CD4-positive, alpha-beta T cell treated with Interleukin-1 beta for 1 hour (primary cell): Measurements from ENCODE around the gene EFCAB13.
A peak's percentile ranks its signal among the peaks of the same experiment; 100 is the strongest.

ENCODE experiments used
- DNase-seq, 2 donors: peaks; one replicate each; pipeline ENCODE4 v3.0.0-alpha.2; 2020 to 2022

Gene EFCAB13, protein sequence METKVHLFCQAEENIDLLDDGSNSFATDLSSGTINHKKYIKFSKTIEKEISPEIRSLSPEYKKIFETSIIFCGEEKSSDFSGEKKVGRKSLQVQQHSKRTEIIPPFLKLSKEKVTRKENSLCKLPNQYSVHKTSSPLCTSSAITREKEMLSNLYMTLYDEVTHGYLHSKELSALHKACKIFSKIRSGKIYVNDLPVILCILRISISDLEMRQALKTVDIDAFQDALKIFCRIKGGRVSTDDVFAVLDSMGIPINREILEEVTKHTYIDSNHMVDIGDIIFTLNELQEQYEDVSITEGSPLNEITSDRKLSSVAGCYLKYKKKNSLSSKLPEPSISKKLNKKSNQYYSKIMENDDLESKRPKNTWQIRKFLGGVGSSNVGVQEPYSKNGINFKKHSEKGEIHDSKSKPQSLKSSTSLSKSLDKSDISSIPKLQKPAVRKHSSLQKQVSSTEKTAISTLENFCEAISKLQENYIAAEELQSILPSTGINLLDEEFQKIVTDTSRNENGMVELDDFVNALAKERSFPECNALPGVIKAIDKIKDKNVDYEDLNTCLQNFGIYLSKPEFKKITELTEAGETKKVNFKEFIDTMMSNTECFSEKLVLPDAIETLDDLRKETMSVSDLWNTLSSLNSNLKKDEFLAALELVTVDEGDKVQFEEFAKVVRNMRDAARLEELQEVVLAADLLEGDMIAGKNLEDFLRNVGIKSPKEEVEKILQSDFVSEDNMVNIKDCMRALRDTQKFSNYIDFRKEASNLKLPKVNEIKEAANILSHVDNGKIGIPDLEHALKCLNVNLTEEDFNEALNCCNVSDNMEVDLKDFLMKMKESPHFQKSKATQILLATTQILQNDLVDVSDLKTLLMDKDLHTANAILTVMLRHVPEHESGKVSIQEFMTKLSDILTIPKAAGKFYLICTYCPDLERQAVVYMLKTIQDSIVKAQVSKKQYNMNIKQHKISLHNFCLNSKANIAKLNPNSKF

DNA sequence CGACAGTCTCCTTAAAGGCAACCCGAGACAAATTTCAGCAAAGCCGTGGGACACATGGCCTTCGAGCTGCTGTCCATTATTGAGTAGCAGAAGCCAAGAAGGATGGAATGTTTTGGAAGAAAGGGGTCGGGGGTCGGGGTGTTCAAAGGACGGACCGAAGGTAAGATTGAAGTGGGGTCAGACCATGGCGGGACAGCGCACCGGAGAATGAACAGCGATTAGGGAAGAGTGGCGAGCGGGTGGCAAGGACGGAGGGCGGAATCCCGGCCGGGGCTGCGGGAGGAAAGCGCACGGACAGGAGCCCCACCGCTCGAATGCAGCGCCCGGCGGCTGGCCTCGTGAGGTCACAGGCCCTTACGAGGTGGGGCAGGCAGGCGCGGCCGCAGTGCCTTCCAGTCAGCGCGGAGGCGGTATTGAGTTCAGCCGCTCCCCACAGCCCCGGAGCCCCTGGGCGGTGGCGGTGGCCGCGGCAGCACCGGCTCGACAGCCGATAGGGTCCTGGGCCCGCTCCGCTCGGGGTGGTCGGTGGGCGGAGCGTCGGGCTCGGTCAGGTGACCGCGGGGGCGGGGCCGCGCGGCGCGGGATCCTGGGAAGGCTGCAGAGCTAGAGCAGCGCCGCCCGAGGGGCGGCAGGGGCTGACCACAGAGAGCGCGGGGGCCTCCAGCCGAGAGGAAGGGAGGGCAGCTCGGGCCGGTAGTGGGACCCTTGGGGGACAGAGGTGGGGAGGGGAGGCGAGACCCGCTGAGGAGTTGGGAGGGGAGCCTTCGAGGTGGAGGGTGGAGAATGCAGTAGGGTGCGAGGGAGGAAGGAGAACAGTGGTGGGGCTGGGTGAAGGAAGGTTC, at the start of gene EFCAB13:
EFCAB13 (plus strand) TSS at position 574 of the 842 bp plus-strand sequence. CDS start 4,399 bp downstream, outside the sequence.
- DNase-seq: peak; percentile 82 to 89

DNA sequence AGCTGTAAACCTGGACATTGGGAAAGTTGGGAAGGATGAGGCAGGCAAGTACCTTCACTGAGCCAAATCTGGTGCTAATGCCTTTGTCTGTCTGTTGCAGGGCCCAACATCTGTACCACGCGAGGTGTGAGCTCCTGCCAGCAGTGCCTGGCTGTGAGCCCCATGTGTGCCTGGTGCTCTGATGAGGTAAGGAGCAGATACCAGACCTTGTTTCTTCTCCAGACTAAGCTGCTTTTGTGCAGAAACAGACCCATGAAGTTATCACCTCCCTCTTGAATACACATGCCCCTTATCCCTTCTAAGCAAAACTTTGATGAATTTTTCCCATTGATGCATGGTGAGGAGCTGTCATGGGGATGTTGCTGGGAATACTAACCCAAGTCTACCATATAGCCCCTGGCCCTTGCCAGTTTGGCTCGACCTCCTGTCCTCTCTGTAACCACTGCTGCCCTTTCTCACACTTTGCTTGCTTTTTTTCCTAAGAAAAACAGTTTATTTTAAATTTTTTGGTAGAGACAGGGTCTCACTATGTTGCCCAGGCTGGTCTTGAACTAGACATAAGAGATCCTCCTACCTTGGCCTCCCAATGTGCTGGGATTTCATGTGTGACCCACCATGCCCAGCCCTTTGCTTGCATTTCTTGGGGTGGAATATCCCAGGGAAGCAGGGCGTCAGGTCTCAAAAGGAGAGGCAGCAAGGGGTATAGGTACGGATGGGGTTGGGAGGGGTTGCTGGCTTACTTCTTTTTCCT, 49.3 kb upstream of the EFCAB13 start:
- no peak for DNase-seq

DNA sequence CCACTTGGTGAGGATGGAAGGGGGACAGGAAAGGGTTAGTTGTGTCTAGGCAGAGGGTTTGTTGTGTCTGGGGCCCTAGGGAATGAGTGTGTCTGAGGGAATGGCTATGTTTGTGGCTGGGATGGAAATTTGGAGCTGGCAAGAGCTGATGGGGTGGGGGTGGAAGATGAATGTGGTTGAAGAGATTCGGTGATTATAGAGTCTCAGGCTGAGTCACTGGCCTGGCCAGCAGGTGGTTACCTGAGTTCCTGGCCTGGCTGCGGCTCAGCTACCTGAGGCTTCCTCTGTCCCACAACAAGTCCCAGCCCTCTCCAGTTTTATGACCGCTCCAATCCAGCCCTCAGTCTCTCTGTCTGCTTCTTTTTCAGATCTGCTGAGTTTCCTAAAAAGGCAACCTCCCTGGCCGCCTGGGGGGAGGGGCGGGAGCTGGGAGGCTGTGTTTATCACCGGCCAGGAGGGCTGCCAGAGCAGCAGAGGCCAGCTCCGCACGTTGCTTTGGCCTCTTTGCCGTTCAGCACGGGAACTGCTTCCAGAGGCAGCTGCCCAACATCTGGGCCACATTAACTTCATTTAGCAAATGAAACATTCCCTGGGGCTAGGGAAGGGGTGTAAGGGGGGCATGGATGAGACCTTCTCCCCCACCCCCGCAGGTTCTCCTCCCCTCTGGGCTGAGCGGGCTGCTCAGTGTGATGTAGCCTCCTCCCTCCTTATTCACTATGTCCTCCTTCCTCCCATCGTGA, 48.3 kb upstream of the EFCAB13 start:
- no peak for DNase-seq

DNA sequence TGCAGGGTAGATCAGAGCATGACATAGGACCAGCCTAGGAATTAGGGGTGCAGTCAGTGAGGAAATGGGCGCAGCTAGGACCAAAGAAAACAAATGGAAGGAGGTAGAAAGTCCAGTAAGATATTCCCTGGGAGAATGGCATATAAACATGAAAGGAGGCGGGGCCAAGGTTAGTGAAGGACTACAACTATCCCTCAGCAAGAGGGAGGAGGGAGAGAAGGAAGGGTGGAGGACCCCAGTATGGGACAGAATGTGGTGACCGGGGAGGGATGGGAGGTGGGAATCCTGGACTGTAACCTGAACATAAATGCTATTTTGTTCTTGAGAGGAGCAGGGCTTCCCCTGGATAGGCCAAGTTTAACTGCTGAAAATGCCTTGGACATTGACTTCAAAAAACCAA, 47.3 kb upstream of the EFCAB13 start:
- no peak for DNase-seq

DNA sequence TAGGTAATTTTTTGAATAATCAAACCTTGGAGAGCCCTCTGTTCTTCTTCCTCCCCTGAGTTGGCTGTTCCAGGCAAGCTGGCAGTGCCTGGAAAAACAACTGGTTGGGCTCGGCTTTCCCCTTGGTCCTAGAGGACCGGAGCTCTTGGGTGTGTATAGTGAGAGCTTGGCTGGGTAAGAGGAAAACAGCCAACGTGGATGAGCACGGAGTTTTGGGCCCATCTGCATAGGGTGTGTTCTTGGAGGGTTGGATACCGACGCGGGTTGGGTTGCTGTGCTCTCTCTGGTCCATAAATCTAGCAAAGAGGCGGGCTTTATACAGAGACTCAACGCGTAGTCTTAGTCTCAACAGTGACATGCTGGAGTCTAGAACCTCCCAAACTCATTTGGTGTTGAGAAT, 46.9 kb upstream of the EFCAB13 start:
- DNase-seq: no peak

DNA sequence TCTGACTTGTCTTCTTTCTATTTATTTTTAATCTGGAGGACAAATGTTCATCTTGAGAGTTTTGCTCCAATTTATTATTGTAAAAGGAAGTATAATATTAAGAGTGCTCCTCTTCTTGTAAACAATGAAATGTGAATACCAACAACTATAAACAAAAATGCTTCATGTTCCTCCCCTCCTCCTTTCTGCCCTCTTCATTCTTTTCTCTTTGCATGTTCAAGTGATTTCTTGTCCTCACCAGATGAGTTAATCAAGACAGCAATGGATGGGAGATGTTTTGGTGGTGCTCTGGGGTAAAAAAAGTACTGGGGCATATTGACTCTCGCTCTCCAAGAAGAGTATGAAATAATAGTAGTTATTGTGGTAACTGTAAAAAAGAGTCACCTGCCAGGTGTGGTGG, 45.8 kb upstream of the EFCAB13 start:
- no peak for DNase-seq

DNA sequence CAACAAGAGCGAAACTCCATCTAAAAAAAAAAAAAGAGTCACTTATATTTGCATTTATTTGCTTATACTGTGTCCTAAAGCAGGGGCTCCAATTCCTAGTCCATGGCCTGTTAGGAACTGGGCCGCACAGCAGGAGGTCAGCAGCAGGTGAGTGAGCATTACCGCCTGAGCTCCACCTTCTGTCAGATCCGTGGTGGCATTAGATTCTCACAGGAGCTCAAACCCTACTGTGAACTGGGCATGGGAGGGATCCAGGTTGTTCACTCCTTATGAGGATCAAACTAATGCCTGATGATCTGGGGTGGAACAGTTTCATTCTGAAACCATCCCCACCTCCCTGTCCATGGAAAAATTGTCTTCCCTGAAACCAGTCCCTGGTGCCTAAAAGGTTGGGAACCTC, 45.2 kb upstream of the EFCAB13 start:
- DNase-seq: no peak

DNA sequence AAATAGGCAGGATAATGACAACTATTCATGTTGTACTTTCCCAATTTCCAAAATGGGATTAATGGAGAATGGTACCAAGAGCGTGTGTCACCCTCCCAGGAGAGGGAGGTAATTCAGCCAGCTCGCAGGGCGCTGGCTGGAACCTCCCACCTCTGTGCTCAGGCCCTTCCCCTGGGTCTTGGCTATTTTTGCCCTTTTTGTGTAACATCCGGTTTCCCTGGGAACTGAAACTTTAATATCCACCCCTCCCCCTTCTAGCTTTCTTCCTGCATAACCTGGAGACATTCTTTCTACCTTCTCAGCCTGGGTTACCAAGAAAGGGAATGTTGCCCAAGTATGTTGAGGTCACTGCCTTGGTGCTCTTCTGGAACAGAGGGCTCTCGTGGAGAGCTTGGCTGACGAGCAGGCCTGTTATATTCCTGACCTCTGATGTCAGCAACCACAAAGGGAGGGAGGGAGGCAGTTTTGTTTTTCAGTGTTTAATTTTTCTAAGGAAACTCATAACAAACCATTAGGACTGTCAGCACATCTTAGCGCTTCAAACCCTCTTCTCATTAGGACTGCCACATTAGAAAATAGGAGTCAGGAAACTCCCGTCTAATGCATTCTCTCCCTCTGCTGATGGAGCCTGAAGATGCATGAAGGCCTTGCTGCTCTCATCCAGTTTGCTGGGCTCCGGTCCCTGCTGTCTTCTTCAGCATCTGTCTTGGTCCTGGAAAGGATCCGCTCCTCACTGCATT, 44.5 kb upstream of the EFCAB13 start:
- DNase-seq: peak; percentile 1 to 51

DNA sequence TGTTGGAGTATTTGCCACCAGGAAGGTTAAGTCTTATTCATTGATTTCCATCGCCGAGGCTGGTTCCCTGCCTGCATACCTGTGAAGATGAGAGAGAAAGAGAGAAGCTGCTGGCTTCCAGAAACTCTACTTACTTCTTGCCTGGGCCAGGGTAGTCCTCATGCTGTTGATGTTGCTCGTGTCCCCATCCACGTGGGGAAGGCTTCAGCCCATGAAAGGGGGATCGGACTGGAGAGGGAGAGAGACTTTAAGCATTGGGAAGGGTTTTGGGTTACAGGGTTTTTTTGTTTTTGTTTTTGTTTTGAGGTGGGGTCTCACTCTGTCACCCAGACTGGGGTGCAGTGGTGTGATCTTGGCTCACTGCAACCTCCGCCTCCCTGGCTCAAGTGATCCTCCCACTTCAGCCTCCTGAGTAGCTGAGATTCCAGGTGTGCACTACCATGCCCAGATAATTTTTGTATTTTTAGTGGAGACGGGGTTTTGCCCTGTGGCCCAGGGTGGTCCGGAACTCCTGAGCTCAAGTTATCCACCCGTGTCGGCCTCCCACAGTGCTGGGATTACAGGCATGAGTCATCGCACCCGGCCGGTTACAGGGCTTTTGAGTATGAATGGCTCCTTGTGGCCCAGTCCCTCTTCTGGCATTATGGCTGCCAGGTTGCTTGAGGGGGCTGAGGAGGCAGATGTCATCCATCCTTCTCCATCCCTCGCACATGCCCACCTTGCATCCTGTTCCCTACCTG, 43.5 kb upstream of the EFCAB13 start:
- no peak for DNase-seq

DNA sequence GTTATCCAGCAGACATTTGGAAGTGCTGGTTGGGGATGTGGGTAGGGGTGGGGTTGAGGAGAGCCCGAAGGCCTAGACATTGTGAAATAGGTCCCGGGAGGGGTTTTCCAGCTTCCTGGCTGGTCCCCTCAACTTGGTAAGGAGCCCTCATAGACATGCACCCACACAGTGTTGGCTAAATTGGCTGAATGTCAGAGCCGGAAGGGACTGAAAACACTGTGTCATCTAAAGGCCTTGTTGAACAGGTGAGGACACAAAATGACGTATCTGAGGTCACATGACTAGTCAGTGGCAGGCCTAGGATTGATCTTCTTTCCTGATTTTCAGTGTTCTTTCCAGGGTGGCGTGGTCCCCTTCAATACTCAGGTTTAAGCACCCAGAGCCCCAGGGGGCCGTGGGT, 42.5 kb upstream of the EFCAB13 start:
- DNase-seq: no peak

DNA sequence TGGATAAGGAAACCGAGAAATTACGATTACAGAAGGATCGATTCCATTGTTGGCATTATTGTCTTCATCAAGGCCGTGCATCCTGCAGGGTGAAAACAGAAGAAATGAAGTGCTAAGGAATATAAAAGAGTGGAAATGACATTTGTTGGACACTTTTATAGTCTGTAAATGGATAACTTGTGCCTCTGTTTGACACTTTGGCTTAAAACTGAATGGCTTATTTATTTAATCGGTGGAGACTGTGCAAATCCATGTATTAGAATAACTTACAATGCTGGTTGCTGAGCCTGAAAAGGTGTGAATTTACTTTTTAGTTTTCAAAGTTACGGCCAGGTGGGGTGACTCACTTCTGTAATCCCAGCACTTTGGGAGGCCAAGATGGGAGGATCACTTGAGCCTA, 38.8 kb upstream of the EFCAB13 start:
- DNase-seq: no peak

DNA sequence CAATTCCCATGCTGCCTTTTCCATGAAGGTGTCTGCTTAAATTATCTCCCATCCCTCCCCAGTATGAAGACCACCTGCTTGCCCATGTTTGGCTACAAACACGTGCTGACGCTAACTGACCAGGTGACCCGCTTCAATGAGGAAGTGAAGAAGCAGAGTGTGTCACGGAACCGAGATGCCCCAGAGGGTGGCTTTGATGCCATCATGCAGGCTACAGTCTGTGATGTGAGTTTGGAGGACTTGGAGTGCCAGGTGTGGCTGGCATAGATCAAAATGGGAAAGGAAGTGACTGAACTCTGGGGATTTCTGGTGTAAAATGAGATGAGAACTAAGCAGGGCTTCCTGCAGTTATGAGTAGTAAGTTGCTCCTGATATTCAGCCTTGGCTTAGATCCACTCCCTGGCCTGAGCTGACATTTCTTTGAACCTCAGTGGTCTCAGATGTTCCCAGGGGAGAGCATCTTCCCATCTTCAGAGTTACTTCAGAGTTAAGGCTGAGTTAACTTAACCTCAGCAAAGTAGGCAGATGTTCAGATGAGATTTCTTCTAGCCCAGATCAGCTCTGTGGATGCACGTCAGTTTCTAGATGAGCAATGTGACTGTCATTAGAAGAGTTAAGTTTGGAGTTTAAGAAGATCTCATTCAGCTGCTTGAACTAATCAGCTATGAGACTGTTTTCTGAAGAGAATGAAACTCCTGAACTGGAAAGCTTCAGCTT, 37.4 kb upstream of the EFCAB13 start:
- DNase-seq: peak in 1 of 2 donors; percentile 52

DNA sequence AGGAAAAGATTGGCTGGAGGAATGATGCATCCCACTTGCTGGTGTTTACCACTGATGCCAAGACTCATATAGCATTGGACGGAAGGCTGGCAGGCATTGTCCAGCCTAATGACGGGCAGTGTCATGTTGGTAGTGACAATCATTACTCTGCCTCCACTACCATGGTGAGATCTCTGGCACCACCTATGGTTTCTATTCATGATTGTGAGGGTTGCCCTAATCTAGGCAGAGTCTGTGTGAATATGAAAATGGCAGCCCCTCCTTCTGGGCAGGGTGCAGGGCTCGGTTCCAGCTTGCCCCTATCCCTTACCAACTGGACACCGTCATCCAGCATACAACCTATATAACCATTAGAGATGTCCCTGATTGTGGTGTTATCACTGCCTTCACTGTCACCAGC, 36.7 kb upstream of the EFCAB13 start:
- DNase-seq: no peak

DNA sequence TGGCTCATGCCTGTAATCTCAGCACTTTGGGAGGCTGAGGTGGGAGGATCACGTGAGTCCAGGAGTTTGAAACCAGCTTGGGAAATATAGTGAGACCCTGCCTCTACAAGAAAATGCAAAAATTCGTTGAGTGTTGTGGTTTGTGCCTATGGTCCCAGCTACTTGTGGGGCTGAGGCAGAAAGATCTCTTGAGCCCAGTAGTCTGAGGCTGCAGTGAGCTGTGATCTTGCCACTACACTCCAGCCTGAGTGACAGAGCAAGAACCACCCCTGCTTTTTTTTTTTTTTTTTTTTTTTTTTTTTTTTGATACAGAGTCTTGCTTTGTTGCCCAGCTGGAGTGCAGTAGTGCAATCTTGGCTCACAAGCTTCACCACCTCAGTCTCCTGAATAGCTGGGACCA, 36.1 kb upstream of the EFCAB13 start:
- no peak for DNase-seq

DNA sequence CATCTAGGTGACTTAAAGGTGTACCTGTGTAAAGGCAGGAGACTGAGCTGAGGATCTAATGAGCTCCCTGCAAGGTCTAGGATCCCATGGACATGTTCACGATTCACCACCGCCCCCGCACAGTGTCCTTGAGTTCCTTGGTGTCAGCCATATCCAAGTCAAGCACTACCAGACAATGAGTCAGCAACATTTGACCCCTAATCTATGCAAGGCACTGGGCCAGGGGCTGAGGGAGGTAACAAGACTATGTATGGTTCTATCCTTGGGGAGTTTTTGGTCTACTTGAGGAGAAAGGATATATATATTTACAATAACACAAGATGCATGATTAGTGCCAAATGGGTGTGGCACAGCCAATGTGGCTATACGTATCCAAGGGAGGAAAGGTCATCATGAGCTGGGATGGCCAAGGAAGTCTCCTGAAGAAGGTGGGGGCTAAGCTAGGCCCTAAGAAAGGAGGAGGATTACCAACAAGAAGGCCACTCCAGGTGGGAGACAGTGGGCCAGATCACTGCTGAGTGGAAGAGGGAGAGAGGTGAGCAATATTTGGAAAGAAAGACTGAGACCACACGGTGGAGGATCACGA, 35.1 kb upstream of the EFCAB13 start:
- DNase-seq: no peak

DNA sequence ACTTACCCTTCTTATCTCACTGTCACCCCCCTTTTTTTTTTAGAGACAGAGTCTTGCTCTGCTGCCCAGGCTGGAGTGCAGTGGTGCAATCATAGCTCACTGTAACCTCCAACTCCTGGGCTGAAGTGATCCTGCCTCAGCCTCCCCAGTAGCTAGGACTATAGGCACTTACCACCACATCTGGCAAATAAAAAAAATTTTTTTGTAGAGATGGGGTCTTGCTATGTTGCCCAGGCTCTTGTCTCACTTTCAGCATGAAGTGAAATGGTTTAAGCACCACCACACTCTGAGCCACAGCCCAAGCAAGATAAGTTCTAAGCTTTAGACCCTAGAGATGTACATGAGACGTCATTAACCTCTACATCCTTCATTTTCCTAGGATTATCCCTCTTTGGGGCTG, 34.5 kb upstream of the EFCAB13 start:
- DNase-seq: no peak

DNA sequence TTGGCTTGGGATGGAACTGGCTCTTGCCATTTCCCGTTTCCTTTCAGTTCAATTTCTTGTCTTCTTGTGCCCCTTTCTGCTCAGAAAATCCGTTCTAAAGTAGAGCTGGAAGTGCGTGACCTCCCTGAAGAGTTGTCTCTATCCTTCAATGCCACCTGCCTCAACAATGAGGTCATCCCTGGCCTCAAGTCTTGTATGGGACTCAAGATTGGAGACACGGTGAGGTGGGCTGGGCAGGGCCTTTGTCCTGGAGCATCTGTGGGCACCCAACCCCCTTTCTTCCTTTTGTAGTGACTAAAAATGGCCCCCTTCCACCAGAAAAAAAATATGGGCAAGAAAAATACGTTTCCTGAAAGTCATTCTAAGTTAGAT, 32.9 kb upstream of the EFCAB13 start:
- DNase-seq: no peak

DNA sequence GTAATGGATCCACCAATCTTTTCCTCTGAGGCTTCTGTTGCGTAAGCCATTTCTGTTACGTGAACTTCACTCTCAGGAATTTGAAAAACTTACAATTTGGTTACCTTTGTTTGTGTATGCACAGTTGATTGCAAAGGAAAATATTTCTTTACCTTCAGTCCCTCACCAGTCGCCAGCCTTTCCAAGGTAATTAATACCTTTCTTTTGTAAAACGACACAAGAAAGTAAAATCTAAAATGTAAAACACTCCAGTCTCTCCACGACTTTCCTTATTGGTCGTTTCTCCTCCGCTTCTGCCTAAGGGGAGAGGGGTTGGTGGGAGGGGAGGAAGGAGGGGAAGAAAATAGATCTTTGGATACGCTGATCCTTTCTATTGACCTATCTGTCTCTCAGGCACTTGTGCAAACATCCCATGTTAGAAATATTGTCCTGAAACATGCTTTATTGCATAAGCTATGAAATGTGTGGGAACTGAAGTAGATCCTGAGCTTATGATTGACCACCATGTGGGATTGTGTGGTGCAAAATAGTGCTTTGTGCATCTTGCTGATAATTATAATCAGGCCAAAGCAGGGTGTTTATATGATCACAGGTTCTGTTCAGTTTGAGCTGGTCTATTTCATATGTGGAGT, 32.4 kb upstream of the EFCAB13 start:
- no peak for DNase-seq
